ENCODE results near the gene SPRED1. TPM values are rescaled to one million over a fixed set of nuclear protein-coding genes. Genes with fewer than 3 reads are reported as not detected.

SPRED1 gene
- total RNA-seq, 4 donors from 2014 or later = 6.1 to 135 (median 26.6) TPM

GRCh38 chr15:38224486-38224885 is 28.1 kb upstream of the SPRED1 start:
- no peaks in the 10 kb centered on the region for H3K9me3 ChIP-seq
- no peak overlapping the region for H3K27ac ChIP-seq
- no peak for TF ChIP-seq POLR2A (IDR thresholded peaks at IDR 0.05)
- TF ChIP-seq CTCF (IDR thresholded peaks at IDR 0.05) = no peak
- H3K4me3 ChIP-seq = no peak overlapping the region
- no peak for DNase-seq
- intact Hi-C loops (cut with DNase I; ENCODE audit: low total_unique reads) = no loop called here
- H3K27me3 ChIP-seq = no peaks in the 10 kb centered on the region
- no peaks in the 10 kb centered on the region for H3K36me3 ChIP-seq
- no peaks in the 10 kb centered on the region for H3K4me1 ChIP-seq

GRCh38 chr15:38225381-38225780 is 27.3 kb upstream of the SPRED1 start:
- H3K27ac ChIP-seq = no peak overlapping the region
- no peaks in the 10 kb centered on the region for H3K4me1 ChIP-seq
- no peak for DNase-seq
- no peak for TF ChIP-seq POLR2A (IDR thresholded peaks at IDR 0.05)
- no peak for TF ChIP-seq CTCF (IDR thresholded peaks at IDR 0.05)
- H3K36me3 ChIP-seq = no peaks in the 10 kb centered on the region
- H3K9me3 ChIP-seq = no peaks in the 10 kb centered on the region
- intact Hi-C loops (cut with DNase I; ENCODE audit: low total_unique reads) = no loop called here
- no peaks in the 10 kb centered on the region for H3K27me3 ChIP-seq
- no peak overlapping the region for H3K4me3 ChIP-seq

- intact Hi-C loops (cut with DNase I; ENCODE audit: low total_unique reads) = no loop called here
- H3K27ac ChIP-seq = no peak overlapping the region
- no peaks in the 10 kb centered on the region for H3K4me1 ChIP-seq
- no peak for DNase-seq
- no peaks in the 10 kb centered on the region for H3K36me3 ChIP-seq
- no peaks in the 10 kb centered on the region for H3K9me3 ChIP-seq
- no peaks in the 10 kb centered on the region for H3K27me3 ChIP-seq
- H3K4me3 ChIP-seq = no peak overlapping the region
- TF ChIP-seq POLR2A (IDR thresholded peaks at IDR 0.05) (no peak), CTCF (IDR thresholded peaks at IDR 0.05) (no peak)
These were observed 25.9 kb upstream of the SPRED1 start for GRCh38 chr15:38226608-38227266.

GRCh38 chr15:38227941-38228340 is 24.7 kb upstream of the SPRED1 start:
- Histone ChIP-seq H3K27ac (no peak overlapping the region), H3K36me3 (no peaks in the 10 kb centered on the region), H3K4me1 (no peaks in the 10 kb centered on the region), H3K27me3 (no peaks in the 10 kb centered on the region), H3K9me3 (no peaks in the 10 kb centered on the region), H3K4me3 (no peak overlapping the region)
- TF ChIP-seq POLR2A (IDR thresholded peaks at IDR 0.05) (no peak), CTCF (IDR thresholded peaks at IDR 0.05) (no peak)
- intact Hi-C loops (cut with DNase I; ENCODE audit: low total_unique reads) = no loop called here
- DNase-seq = no peak

- Histone ChIP-seq H3K27ac (no peak overlapping the region), H3K27me3 (no peaks in the 10 kb centered on the region), H3K9me3 (no peaks in the 10 kb centered on the region), H3K36me3 (no peaks in the 10 kb centered on the region), H3K4me1 (no peaks in the 10 kb centered on the region), H3K4me3 (no peak overlapping the region)
- intact Hi-C loops (cut with DNase I; ENCODE audit: low total_unique reads) = no loop called here
- no peak for TF ChIP-seq POLR2A (IDR thresholded peaks at IDR 0.05)
- TF ChIP-seq CTCF (IDR thresholded peaks at IDR 0.05) = no peak
- no peak for DNase-seq
These were observed 24.0 kb upstream of the SPRED1 start for GRCh38 chr15:38228618-38229017.
